SK-N-SH (cell line): ENCODE results near the gene CSNK2A1.

Experiments
- CTCF ChIP-seq: fragments of 200-600 bp; sonication (generic); IDR thresholded peaks from 2 replicates; pipeline ENCODE4 v1.6.1; 2017; ENCODE audit warnings: antibody characterized with exemption, mild to moderate bottlenecking, moderate library complexity
- TEAD4 ChIP-seq: IDR thresholded peaks from 2 replicates; pipeline ENCODE4 v1.4.0; 2012; ENCODE audit warnings: mild to moderate bottlenecking, borderline replicate concordance; ENCODE audit not compliant: insufficient read depth
- TF ChIP-seq, protein P1 (sequence below): fragments of 150-350 bp; IDR thresholded peaks from 2 replicates; pipeline ENCODE4 v1.6.1; 2017; ENCODE audit warnings: antibody characterized with exemption, low read length, low read depth, borderline replicate concordance

DNA sequence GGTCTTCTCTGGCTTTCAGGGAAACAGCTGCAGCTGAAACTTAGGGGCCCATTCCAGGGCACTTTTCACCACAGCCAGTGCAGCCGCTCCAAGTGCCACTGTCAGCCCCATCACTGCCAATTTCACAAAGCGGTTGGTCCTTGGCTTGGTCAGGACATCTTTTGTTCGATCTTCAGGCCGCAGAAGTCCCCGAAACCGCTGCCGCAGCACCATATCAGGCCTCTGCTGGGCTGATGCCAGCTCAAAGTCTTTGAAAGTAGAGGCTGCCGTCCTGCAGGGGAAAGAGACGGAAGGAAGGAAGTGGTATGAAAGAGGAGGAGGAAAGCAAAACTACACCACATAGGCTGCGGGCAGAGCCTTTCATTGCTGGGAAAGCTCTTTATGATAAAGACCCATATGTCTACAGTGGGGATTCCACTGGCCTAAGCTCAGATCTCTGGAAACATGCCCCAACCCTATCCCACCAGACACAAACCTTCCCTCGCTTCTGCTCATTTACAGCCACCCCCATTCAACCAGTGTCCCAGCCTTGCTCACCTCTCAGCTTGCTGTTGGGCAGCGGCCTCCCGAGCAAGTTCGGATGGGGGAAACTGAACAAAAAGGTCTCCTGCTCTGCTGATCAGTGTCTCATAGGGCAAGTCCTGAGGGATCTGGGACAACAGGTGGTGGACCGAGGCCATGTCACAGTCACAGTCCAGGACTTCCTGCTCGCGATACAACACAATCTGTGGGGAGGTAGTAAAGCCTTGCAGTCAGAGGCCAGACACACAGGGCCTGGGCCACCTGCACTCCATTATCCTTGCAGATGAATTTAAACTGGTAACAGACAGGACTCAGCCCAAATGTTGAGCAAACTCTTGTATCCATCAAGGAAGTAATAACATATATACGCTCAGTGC is 104.8 kb downstream of the CSNK2A1 start:
- TF ChIP-seq, protein P1, sequence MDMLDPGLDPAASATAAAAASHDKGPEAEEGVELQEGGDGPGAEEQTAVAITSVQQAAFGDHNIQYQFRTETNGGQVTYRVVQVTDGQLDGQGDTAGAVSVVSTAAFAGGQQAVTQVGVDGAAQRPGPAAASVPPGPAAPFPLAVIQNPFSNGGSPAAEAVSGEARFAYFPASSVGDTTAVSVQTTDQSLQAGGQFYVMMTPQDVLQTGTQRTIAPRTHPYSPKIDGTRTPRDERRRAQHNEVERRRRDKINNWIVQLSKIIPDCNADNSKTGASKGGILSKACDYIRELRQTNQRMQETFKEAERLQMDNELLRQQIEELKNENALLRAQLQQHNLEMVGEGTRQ: no peak
- TF ChIP-seq TEAD4 (no peak), CTCF (no peak)
